22Rv1 (cell line): ENCODE data around the gene NECTIN3.

Source experiments
- ZFX ChIP-seq: fragments of 450-650 bp; IDR thresholded peaks from 2 replicates; pipeline ENCODE4 v1.6.1; 2017; ENCODE audit warnings: antibody characterized with exemption, borderline replicate concordance
- TF ChIP-seq, protein P1 (sequence below): fragments of 450-650 bp; IDR thresholded peaks from 2 replicates; pipeline ENCODE4 v1.5.1; 2017; ENCODE audit warnings: mild to moderate bottlenecking

DNA sequence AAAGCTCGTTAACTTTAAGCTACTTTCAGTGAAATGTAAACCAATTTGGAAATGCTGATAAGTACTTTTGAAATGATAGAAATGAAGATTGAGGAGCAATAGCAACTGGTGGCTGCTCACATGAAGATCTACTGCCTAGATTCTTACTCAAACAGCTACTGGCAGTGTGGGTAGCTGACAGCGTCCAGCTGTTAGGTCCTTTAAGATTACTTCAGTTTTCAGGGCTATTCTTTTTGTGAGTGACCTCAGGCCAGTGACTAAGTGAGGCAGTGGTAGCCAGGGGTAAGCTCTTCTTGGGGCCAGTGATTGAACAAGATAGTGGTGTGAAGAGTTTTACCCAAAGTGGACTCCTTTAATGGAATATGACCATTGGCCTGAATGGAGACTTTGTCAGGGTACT lies 41.3 kb downstream of the NECTIN3 start:
- TF ChIP-seq, protein P1, sequence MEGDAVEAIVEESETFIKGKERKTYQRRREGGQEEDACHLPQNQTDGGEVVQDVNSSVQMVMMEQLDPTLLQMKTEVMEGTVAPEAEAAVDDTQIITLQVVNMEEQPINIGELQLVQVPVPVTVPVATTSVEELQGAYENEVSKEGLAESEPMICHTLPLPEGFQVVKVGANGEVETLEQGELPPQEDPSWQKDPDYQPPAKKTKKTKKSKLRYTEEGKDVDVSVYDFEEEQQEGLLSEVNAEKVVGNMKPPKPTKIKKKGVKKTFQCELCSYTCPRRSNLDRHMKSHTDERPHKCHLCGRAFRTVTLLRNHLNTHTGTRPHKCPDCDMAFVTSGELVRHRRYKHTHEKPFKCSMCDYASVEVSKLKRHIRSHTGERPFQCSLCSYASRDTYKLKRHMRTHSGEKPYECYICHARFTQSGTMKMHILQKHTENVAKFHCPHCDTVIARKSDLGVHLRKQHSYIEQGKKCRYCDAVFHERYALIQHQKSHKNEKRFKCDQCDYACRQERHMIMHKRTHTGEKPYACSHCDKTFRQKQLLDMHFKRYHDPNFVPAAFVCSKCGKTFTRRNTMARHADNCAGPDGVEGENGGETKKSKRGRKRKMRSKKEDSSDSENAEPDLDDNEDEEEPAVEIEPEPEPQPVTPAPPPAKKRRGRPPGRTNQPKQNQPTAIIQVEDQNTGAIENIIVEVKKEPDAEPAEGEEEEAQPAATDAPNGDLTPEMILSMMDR: no peak
- TF ChIP-seq ZFX: no peak
